HG03571 (cell line): Measurements from ENCODE around the gene C4orf50.
"Not testable (repeated sequence)": the region's sequence is repeated elsewhere in the genome, so short reads cannot be mapped to it uniquely, and the experiment has no call there.

Experiments
- ATAC-seq: cut with Tn5 transposase; IDR thresholded peaks from one replicate; pipeline ENCODE4 v1.9.1; 2021; ENCODE audit not compliant: unreplicated experiment

C4orf50 gene

DNA sequence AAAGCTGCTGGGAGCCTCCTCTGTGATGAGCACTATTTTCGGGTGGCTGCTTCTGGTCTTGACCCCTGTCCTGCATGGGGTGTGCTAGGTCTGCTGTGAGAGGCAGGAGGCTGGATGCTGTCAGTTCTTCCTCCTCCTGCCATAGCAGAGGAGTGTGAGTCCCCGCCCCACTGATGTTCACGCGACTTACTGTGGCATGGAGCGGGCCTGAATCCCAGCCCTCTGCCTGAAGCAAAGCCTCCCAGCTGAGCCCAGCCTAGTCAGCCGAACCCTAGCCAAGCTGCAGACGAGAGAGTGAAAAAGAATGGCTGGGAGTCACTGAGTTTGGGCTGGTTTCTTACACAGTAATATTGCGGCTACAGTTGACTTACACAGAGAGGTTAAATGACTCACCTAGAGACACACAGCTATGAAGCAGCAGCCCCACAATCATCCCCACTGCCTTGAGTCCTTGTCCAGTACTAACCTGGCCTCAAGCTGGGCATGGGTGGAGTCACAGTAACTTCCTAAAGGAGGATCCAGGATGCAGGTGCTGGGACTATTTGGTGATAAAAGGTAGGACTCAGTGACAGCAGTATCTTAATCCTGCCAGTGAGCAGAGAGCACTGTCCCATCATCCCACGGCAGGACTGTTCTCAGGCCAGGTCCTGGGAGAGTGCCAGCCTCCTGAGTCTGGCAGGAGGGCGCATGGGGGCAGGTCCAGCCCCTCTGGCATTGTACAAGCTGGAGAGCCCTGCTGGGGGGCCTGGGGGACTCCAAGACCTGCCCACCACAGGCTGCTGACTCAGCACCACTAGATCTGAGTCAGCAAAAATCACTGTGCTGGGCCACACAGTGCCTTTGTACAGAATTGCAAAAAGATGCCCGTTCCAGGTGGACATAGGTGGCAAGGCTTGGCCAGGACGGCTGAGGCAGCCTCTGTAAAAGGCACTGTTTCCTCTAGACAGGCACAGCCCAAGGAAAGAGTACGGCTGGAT lies 65.0 kb downstream of the C4orf50 start:
- ATAC-seq = no peak

DNA sequence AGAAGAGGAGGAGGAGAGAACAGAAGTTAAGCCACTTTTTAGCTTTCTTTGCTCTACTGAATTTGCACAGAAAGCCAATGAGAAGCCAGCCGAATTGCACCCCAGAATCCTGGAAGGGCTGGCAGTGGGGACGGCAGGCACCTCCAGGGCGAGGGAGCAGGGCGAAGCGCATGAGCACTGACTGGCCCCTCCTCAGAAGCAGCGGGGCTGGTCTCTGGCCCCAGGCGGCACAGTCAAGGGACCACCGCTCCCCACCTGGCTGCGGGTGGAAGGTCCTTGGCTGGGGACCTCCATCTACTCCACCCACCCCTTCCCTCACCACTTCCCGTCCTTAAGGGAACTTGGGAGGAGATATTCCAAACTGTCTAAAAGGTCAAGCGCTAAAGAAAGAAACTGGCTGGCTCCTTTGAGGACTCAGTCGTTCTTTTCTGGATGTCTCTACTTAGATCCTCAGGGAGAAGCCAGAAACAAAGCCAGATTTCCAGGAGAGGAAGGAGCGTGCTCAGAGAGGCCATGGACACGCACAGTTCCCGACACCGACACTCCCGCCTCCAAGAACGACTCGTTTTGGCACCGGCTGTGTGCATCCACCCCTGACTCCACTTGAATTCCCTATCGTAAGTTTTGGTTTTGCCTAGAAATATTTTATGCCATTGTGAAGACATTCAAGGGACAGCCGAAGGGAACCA lies 65.8 kb downstream of the C4orf50 start:
- no peak for ATAC-seq

DNA sequence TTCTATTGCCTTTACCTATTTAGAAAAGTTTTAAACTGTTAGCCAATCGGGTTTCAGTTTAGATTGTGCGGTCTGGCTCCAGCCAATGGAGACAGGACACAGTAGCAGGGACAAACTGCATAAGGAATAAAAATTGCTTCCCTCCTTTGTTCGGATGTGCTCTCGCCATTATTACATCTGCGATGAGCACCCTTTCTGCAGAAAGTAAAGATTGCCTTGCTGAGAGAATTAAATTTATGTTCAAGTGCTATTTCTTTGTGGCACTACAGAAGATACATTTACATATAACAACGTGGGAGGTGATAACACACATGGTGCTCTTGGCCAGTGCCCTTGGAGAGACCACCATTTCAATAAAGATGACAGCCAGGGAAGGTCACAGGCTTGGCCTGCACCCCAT lies 71.6 kb downstream of the C4orf50 start:
- not testable (repeated sequence) for ATAC-seq

DNA sequence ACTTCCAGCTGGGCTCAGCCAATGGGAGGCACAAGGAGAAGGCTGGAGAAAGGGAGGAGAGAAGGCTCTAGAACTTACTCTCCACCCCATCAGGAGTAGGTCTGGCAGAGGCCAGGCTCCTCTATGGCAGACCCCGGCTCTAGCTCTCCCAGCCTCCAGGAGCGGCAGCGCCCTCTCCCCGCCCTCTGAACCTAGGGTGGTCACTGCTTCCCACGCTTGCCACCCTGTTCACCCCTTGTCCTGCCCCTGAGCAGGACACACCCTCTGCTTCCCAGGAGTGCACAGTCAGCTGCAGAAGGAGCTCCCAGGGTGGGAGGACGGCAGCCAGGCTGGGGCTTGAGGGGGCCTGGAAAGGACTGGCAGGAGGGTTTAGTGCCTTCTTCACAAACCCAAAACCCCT lies 72.3 kb downstream of the C4orf50 start:
- no peak for ATAC-seq

DNA sequence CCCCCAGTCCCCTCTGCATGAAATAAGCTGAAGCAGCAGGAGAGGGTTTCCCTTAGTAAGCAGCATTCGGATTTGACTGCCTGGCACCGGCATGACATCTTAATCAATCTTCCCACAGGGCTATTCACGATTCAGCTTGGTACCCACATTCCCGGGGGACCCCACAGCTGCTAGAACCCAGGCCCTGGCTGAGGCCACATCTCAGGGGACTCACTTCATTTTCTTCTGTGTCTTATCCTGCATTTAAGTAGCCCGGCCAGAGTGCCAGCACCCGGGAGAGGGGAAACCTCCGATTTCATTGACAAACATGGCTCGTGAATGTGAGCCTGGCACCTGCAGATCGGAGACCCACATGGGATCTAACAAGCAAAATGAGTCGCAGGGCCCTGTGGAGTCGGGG lies 73.1 kb downstream of the C4orf50 start:
- ATAC-seq = no peak

DNA sequence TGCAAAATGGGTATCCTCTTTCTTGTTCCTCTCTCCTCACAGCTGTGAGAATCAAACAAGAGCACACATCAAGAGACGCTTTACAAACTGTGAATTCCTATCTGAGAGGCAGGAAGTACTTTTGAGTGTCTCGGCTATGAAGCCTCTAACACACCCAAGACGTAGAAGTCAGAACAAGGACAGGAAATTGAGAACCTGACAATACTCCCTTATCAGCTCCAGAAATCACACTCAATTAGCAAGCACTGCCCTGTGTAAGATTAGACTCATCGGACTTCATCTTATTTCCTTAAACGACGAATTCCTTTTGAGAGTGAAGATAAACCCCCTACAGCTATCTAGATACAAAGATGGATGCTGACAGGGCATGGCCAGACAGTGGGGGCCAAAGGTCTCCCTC lies 74.7 kb downstream of the C4orf50 start:
- ATAC-seq = no peak

DNA sequence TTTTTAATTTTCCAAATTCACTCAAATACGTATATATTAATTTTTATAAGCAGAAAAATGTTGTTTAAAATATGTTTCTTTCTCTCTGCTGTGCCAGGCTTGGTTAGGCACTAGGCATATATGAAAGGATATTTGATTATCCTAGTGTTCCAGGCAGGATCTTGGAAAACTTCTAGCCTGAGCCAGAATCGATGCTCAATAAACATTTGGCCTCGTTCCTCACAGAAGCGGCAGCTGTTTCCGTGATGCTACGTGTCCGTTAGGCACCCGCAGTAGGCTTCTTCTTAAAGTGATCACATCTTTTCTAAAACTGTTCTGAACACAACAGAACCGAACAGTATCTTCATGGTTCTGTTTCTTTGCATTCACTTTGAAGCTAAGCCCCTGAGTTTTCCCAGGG lies 75.3 kb downstream of the C4orf50 start:
- ATAC-seq = no peak

DNA sequence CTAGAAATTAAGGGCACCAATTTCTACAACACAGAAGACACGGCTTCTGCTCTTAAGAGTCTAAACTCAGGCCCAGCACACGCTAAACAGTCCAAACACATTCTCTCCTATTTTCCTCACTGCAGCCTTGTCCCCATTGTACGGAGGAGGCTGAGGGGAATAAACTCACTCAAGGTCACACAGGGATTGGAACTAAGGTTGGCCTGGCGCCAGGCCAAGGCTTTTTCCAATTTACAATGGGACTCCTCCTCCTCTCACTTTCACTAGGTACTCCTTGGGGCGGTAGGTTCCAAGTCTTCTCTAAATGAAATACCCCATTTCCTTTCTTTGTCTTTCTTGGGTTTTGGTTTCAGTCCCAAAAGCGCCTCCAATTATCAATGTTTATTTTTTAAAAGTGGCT lies 76.6 kb downstream of the C4orf50 start:
- no peak for ATAC-seq

DNA sequence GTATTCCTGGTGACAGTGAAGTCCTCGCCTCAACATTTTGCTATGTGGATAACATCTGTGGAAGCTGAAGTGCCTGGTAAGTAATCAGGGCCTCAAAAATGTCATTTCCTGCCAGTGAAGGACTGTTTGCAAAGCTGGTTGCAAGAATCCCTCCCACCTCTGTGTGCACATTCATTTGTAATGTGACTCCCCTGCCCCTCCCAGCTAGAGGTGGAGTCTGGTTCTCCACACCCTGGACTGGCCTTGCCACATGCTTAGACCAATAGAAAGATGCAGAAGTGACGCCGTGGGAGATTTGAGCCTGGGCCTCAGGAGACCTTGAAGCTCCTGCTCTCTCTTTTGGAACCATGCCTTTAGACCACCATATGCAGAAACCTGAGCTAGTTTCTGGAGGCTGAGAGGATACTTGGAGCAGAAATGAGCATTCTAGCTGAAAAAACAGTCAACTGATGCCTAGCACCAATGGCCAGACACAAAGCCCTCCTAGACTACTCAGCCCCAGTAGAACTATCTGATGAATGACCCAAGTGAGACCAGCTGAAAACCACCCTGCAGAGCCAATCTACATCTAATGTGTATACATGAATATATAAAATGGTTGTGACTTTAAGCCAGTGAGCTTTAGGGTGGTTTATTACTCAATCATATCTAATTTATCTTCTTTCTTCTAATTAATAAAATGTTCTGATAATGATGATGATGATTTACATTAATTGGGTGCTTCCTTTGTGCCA lies 77.6 kb downstream of the C4orf50 start:
- ATAC-seq = no peak

DNA sequence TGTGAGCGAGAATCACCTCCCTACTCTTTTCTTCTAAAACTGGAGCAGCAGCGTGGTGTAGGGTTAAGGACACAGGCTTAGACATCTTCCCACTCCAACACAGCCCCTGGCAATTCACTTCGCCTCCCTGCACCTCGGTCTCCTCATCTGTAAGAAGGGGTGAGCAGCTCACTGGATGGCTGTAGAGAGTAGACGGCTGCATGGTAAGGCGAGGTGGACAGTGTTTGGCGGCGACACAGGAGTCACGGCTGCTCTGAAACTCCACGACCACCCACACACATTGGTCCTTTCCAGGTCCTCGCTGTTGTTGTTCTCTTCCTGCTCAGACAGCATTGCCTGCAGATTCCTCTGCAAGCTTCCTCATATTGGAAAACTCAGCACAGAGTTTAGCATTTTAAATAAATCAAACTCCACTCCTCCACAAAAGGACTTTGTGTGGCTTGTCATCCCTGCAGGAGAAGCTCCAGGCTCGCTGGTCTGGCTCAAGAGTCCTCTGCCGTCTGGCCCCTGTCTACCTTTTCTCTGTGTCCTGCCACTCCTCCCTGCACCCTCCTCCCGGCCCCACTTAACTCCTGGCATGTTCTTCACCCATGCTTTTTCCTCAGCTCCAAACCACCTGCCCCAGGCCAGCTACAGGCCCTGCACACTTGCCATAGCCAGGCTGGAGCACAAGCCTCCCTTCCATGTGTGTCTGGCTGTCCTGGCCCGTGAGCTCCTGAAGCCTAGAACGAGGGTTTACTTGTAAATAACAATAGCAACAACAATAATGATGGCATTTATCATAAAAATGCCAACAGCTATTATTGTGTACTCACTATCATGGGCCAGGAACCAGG lies 84.0 kb downstream of the C4orf50 start:
- no peak for ATAC-seq

DNA sequence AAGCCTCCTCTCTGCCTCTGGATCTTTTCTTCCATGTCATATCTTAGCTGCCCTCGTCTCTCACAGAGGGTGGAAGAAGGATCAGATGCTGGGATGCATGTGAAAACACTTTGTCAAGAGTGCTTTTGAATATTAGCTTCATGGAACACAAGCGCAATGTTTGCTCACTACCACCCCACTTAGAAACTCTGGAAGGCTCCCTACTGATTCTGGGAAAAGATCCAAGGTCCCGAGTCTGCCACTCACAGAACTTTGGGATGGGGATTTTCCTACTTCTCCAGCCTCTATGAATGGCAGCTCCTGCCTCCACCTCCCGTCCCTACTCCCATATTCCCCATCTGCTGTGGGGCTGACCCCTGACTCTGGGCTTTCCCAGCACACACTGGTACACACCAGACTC lies 85.1 kb downstream of the C4orf50 start:
- no peak for ATAC-seq

DNA sequence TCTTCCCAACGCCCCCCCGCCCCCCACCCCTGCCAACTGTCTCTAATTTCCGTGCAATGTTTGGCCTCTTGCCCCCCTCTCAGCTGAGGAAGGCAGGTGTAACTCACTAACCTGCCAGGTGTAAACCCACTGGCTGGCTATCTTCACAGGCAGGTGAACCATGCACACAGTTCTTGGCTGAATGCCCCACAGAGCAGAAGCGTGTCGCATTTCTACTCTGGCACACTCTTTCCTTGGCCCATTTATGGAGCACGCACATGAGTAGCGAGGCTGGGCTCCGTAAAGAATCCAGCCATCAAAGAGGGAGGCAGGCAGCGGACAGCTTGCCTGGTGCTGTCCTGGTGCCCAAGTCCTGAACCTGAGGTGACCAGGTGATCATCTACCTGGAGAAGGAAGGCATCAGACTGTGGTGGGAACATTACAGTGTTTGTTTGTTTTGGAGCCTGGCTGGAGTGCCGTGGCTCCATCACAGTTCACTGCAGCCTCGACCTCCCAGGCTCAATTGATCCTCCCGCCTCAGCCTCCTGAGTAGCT lies 86.1 kb downstream of the C4orf50 start:
- ATAC-seq = no peak

DNA sequence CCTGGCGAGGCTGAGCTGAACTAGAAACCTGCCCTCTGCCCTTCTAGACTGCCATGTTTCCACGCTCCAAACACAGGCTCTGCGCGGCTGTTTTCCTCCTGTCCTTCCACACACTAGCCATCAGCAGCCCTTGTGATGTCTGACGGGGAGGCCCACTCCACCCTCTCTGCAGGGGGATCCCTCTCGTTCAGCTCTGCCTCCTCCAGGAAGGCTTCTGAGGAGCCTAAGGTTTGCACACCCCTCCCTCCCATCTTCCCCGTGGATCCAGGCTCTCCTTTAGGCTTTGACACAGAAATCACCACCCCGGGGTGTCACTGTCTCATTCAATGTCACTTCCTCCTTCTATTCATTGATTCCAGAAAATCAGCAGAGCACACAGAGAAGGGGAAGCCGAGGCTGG lies 86.7 kb downstream of the C4orf50 start:
- no peak for ATAC-seq

DNA sequence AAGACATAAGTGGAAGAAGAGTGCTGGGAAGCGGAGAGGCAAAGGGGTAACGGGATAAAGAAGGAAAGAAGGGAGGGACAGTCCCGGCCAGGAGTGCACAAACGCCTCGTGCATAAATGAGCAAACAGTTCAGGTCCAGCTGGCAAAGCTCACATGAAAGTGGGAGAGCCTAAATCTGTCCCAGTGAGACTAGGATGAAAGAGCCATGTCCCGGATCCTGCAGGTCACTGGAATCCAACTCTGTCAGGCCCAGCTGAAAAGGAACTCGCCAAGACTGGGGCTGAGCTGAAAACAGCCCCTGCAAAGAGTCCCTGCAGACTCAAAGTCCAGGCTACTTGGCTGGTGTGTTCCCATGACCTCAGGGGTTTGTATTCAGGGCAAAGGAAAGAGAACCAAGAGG lies 87.4 kb downstream of the C4orf50 start:
- ATAC-seq = no peak

DNA sequence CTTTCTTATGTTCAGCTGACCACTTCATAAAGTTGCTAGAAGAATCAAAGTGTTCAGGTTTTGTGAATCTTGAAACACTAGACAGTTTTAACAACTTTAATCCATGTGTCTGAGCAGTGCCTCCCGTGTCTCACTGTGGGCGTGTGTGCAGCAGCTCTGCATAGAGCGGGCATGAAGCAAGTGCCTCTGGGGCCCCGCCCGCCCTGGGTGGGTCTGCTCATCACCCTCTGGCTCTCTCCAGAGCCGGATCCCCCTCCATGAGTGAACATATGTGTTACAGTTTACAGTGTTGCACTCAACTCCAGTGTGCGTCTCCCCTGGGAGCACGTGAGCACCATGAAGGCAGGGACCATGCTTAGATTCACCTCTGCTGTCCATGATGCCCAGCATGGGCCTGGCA lies 87.8 kb downstream of the C4orf50 start:
- ATAC-seq = no peak

DNA sequence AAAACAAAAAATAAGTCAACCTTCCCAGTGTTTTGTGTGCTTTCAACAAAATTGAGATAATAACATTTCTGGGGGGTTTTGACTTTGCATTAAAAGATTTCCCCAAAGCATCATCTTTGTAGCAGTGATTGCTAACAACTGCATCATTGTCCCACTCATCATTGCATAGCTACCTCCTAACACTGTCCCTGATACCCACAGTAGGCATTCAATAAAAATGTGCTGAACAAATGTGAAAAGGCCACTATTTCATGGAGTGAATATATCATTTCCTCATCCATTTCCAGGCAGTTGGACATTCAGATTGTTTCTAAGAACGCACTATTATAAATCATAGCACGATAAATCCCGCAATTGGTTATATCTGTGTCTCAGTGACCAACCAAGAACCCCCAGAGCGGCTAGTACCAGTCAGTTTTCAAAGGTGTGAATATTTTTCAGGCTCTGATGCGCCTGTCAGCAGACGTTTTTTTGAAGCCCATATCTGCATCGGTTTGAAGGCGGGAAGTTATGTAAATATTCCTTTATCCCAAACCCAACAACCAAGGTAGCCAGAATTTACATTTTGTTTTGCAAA lies 89.3 kb downstream of the C4orf50 start:
- ATAC-seq = no peak

DNA sequence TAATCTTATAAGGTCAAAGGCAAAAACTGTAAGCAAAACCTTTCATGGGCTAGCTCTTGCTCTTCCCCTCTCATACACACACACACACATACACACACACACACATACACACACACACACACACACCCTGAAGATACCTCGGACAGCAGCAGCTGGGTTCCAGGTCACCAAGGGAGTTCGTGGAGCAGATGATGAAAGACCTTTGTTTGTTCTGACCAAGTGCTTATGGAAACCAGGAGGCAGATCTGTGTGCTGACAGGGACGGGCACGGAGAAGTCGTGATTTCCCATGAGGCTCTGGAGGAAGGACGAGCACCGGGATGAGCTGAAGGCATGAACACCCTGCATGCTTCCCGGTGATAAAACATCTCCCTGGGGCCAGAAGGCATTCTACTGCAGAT lies 90.0 kb downstream of the C4orf50 start:
- no peak for ATAC-seq

DNA sequence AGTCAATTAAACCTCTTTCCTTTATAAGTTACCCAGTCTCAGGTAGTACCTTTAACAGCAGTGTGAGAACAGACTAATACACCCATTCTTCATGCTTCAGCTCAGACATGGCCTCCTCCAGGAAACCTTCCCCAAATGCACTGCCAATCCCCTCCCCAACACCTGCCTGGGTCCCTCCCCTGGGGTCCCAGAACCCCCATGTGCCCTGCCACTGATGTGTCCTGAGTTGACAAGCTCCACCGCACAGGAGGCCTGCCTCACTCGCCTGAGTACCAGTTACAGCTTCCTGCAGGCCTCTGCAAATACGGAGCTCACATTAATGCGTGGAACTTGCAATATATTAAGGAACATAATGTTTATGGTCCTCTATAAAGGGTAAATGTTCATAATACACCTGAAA lies 90.5 kb downstream of the C4orf50 start:
- no peak for ATAC-seq

DNA sequence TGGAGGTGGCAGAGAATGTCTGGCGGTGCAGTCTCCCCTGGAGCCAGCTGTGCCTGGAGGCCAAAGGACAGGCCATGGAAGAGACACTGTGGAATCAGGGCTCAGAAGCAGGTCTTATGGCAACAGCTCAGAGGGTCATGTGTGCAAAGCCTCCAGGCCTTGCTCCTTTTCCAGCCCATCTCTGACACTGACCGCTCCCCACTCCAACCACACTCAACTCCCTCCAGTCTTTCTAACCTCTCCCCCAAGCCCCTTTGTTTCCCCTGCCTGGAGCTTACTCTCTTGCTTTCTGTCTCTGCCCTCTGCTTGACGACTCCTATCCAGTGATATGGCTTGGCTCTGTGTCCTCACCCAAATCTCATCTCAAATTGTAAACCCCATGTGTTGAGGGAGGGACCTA lies 91.1 kb downstream of the C4orf50 start:
- no peak for ATAC-seq

DNA sequence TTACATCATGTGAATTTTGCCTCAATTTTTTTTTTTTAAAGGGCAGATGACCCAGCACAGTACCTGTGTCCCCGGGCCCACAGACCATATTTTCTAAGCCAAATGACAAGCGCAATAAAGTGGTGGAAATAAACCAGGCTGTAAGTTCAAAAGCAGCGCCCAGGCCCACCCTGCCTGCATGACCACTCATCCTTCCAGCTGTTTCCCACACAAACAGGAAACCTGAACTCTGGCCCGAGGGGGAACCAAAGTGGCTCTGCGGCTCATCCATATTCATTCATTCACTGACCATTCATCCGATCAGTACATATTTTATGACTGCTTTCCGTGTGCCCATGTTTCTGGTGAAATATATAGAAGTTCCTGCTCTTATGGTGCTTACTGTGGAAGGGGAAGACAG lies 91.6 kb downstream of the C4orf50 start:
- no peak for ATAC-seq
